KG1 (cell line): ENCODE measurements around the gene FAM120A.

ENCODE experiments used
- DNase-seq: peaks from one replicate; lab custom pipeline; 2025; lab: John Stamatoyannopoulos, UW

FAM120A gene

GRCh38 chr9:93470391-93470790 is 18.9 kb downstream of the FAM120A start:
- DNase-seq, result no peak

GRCh38 chr9:93471124-93471523 is 19.6 kb downstream of the FAM120A start:
- DNase-seq, result no peak

- DNase-seq, result no peak
These were observed 21.9 kb downstream of the FAM120A start for GRCh38 chr9:93473411-93473810.

- no peak for DNase-seq
These were observed 23.6 kb downstream of the FAM120A start for GRCh38 chr9:93475108-93475507.

GRCh38 chr9:93475856-93476255 is 24.4 kb downstream of the FAM120A start:
- DNase-seq, result no peak

- DNase-seq, result no peak
These were observed 25.4 kb downstream of the FAM120A start for GRCh38 chr9:93476924-93477323.

GRCh38 chr9:93477397-93477796 is 25.9 kb downstream of the FAM120A start:
- DNase-seq, result no peak

- DNase-seq, result no peak
These were observed 28.2 kb downstream of the FAM120A start for GRCh38 chr9:93479726-93480125.

- DNase-seq, result no peak
These were observed 28.8 kb downstream of the FAM120A start for GRCh38 chr9:93480262-93480661.

- DNase-seq, result no peak
These were observed 29.3 kb downstream of the FAM120A start for GRCh38 chr9:93480728-93481324.

- no peak for DNase-seq
These were observed 32.0 kb downstream of the FAM120A start for GRCh38 chr9:93483497-93483896.

GRCh38 chr9:93486268-93486667 is 34.8 kb downstream of the FAM120A start:
- no peak for DNase-seq

GRCh38 chr9:93488244-93488643 is 36.8 kb downstream of the FAM120A start:
- DNase-seq, result no peak

GRCh38 chr9:93491593-93492232 is 40.2 kb downstream of the FAM120A start:
- no peak for DNase-seq

GRCh38 chr9:93492327-93492726 is 40.8 kb downstream of the FAM120A start:
- no peak for DNase-seq

- no peak for DNase-seq
These were observed 42.5 kb downstream of the FAM120A start for GRCh38 chr9:93493949-93494348.

- DNase-seq, result no peak
These were observed 44.8 kb downstream of the FAM120A start for GRCh38 chr9:93496285-93496684.

GRCh38 chr9:93500571-93501298 is 49.2 kb downstream of the FAM120A start:
- no peak for DNase-seq

- DNase-seq, result no peak
These were observed 49.9 kb downstream of the FAM120A start for GRCh38 chr9:93501406-93501805.

- no peak for DNase-seq
These were observed 51.9 kb downstream of the FAM120A start for GRCh38 chr9:93503381-93503780.

GRCh38 chr9:93505541-93506132 is 54.2 kb downstream of the FAM120A start:
- DNase-seq, result no peak

- no peak for DNase-seq
These were observed 56.3 kb downstream of the FAM120A start for GRCh38 chr9:93507768-93508167.

GRCh38 chr9:93508207-93508606 is 56.7 kb downstream of the FAM120A start:
- DNase-seq, result no peak
